ENCODE results near the gene FAM229A. TPM values are rescaled to one million over a fixed set of nuclear protein-coding genes. Genes with fewer than 3 reads are reported as not detected.
"Not testable (repeated sequence)": the region's sequence is repeated elsewhere in the genome, so short reads cannot be mapped to it uniquely, and the experiment has no call there.

The FAM229A gene
- total RNA-seq, 1 donor from 2014 or later, result 10.0 TPM

GRCh38 chr1:32377541-32378220, 15.4 kb upstream of the FAM229A start:
- DNase-seq (ENCODE audit: low spot score), result no peak
- ATAC-seq, result no peak

GRCh38 chr1:32376199-32376598, 13.9 kb upstream of the FAM229A start:
- ATAC-seq, result no peak
- DNase-seq (ENCODE audit: low spot score), result no peak

- no peak for ATAC-seq
- DNase-seq (ENCODE audit: low spot score), result no peak
Observed at GRCh38 chr1:32373996-32374592, 11.8 kb upstream of the FAM229A start.

- DNase-seq (ENCODE audit: low spot score) (no peak), ATAC-seq (peak; percentile 42)
Observed at GRCh38 chr1:32372149-32372756, 10.0 kb upstream of the FAM229A start.

- ATAC-seq, result no peak
Observed at GRCh38 chr1:32367912-32368635, 5.8 kb upstream of the FAM229A start.

GRCh38 chr1:32365445-32365844, 3.2 kb upstream of the FAM229A start:
- DNase-seq (ENCODE audit: low spot score) (no peak), ATAC-seq (no peak)

More at GRCh38 chr1:32367912-32368635, 5.8 kb upstream of the FAM229A start:
- DNase-seq (ENCODE audit: low spot score), result no peak

- ATAC-seq (no peak), DNase-seq (ENCODE audit: low spot score) (no peak)
Observed at GRCh38 chr1:32364836-32365235, 2.6 kb upstream of the FAM229A start.

GRCh38 chr1:32363713-32364112, 1.4 kb upstream of the FAM229A start:
- peak; percentile 82 for DNase-seq (ENCODE audit: low spot score)
- ATAC-seq, result peak; percentile 77

GRCh38 chr1:32361674-32362473, 411 bp downstream of the FAM229A start:
- DNase-seq (ENCODE audit: low spot score) (peak; percentile 69), ATAC-seq (peak; percentile 67)

GRCh38 chr1:32361308-32361673, 994 bp downstream of the FAM229A start:
- no peak for DNase-seq (ENCODE audit: low spot score)
- ATAC-seq, result no peak

- DNase-seq (ENCODE audit: low spot score) (no peak), ATAC-seq (peak; percentile 21)
Observed at GRCh38 chr1:32358435-32358834, 3.9 kb downstream of the FAM229A start.

GRCh38 chr1:32357614-32358013, 4.7 kb downstream of the FAM229A start:
- no peak for ATAC-seq
- no peak for DNase-seq (ENCODE audit: low spot score)

GRCh38 chr1:32356478-32356877, 5.8 kb downstream of the FAM229A start:
- ATAC-seq (no peak), DNase-seq (ENCODE audit: low spot score) (no peak)

GRCh38 chr1:32355778-32356177, 6.5 kb downstream of the FAM229A start:
- ATAC-seq; DNase-seq (ENCODE audit: low spot score): not testable (repeated sequence)

- DNase-seq (ENCODE audit: low spot score), result no peak
Observed at GRCh38 chr1:32353886-32354570, 8.3 kb downstream of the FAM229A start.

GRCh38 chr1:32353431-32353830, 8.9 kb downstream of the FAM229A start:
- no peak for DNase-seq (ENCODE audit: low spot score)
- no peak for ATAC-seq

More at GRCh38 chr1:32353886-32354570, 8.3 kb downstream of the FAM229A start:
- ATAC-seq, result peak; percentile 3

GRCh38 chr1:32352831-32353383, 9.4 kb downstream of the FAM229A start:
- ATAC-seq, result no peak
- DNase-seq (ENCODE audit: low spot score), result no peak

- ATAC-seq, result no peak
- no peak for DNase-seq (ENCODE audit: low spot score)
Observed at GRCh38 chr1:32352239-32352745, 10.0 kb downstream of the FAM229A start.

GRCh38 chr1:32351399-32352238, 10.7 kb downstream of the FAM229A start:
- ATAC-seq (peak; percentile 92), DNase-seq (ENCODE audit: low spot score) (peak; percentile 96)
